GM19023 (cell line): ENCODE results near the gene TAPT1.
A peak's percentile ranks its signal among the peaks of the same experiment; 100 is the strongest.

Experiments
- ATAC-seq: cut with Tn5 transposase; IDR thresholded peaks from one replicate; pipeline ENCODE4 v1.9.1; 2021; ENCODE audit warnings: mild to moderate bottlenecking, moderate library complexity; ENCODE audit not compliant: unreplicated experiment

The TAPT1 gene

GRCh38 chr4:16250661-16251365 lies 24.5 kb upstream of the TAPT1 start:
- ATAC-seq: no peak

DNA sequence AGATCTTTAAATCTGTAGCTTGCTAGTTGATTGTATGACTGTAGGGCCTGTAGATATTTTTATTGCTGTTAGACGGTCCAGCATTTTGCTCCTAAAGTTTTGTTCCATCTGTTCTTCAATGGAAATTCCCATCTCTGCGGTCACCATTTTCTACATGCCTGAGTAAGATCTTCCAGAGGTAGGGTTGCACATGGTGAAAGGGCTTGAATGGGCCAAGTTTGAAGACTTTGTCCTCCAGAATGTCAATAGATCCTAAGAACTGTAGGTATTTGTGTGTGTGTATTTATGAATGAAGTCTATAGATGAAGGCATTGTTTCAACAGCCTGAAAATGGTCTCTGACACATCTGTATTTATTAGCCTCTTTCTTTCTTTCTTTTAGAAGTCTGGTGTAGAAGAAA lies 22.3 kb upstream of the TAPT1 start:
- no peak for ATAC-seq

GRCh38 chr4:16245241-16245640 lies 19.0 kb upstream of the TAPT1 start:
- no peak for ATAC-seq

GRCh38 chr4:16243285-16243684 lies 17.0 kb upstream of the TAPT1 start:
- ATAC-seq: no peak

DNA sequence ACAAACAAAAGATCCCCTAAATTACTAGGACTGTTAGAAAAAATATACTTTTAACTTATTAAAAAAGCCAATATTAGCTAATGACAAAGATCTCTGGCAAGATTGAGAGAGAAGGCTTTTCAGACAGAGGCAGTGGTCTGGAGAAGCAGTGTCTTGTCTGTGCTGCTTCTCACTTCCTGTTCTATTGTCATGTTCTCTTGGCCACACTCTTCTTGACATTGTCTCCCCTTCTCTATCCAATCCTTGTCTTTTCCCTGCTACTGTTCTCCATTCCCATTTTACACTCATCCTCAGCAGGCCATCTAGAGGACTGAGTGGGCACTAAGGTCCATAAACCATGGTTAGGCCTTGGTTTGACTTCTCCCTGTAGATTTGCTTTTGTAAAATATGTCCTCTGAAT lies 14.0 kb upstream of the TAPT1 start:
- ATAC-seq: no peak

DNA sequence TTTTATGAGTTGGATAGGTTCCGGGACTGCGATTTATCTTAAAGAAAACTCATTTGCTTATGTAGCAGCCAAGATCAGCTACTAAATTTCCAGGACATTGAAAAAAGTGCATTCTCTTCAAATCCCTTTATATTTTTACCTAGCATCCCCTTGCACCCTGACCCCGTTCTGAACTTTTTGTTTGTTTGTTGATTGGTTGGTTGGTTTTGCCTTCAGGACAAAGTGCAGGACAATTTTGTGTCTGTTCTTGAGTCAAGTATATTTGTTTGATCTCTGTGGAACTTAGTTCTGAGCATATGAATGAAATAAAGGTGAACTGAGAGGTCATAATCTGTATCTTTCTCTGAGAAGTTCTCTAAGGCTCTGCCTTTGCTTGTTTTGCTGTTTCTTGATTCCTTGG lies 12.8 kb upstream of the TAPT1 start:
- no peak for ATAC-seq

GRCh38 chr4:16238327-16238726 lies 12.1 kb upstream of the TAPT1 start:
- no peak for ATAC-seq

GRCh38 chr4:16237715-16238114 lies 11.4 kb upstream of the TAPT1 start:
- no peak for ATAC-seq

DNA sequence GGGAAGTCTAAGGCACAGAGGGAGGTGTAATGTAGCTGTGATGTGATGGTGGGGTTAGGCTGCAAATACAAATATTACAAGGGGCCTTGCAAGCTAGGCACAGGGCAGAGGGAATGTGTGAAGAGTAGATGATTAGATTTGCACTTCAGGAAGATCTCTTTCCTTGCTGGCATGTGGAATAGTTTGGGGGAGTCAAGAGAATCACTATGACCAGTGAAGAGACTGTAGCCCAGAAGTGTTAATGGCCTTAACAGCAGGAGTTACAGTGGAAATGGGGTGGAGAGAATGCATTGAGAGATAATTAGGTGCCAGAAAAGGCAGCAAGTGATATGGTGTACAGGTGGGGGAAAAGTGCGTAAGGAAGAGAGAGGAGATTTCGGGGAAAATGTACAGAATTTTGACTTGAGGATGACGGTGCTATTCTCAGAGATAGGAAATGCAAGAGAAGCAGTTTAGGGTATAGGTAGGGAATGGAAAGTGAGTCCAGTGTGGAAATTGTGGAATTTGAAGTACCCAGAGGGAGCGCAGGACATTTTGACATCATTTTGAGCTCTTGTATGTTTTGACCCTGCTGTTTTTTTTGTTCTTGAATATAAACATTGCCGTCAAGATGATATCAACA lies 10.2 kb upstream of the TAPT1 start:
- no peak for ATAC-seq

GRCh38 chr4:16235209-16235608 lies 8.9 kb upstream of the TAPT1 start:
- ATAC-seq: no peak

GRCh38 chr4:16233569-16234177 lies 7.4 kb upstream of the TAPT1 start:
- no peak for ATAC-seq

- ATAC-seq: no peak
Measured at GRCh38 chr4:16231570-16232245, 5.4 kb upstream of the TAPT1 start.

- no peak for ATAC-seq
Measured at GRCh38 chr4:16230308-16230707, 4.0 kb upstream of the TAPT1 start.

DNA sequence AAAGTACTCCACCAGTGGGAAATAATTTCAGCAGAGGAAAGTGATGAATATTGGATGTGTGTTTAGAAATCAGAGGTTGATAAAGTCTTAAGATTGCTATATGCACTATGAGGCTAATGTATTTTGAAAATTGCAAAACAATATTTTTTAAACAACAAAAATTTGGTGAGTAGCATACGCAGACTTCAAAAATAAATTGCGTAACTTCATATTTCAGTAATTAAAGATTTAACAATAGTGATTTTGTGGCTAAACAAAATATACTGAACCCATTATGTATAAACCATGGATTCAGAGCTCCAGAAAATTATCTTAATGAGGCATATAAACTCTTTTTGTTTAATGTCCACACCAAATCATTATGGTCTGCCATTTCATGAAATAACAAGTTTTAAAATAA lies 3.3 kb upstream of the TAPT1 start:
- no peak for ATAC-seq

GRCh38 chr4:16227462-16227868 lies 1.2 kb upstream of the TAPT1 start:
- ATAC-seq: no peak

GRCh38 chr4:16226816-16227461 lies 668 bp upstream of the TAPT1 start:
- peak; percentile 46 for ATAC-seq

- ATAC-seq: no peak
Measured at GRCh38 chr4:16225167-16225862, 956 bp downstream of the TAPT1 start.

GRCh38 chr4:16224264-16225166 lies 1.8 kb downstream of the TAPT1 start:
- no peak for ATAC-seq

DNA sequence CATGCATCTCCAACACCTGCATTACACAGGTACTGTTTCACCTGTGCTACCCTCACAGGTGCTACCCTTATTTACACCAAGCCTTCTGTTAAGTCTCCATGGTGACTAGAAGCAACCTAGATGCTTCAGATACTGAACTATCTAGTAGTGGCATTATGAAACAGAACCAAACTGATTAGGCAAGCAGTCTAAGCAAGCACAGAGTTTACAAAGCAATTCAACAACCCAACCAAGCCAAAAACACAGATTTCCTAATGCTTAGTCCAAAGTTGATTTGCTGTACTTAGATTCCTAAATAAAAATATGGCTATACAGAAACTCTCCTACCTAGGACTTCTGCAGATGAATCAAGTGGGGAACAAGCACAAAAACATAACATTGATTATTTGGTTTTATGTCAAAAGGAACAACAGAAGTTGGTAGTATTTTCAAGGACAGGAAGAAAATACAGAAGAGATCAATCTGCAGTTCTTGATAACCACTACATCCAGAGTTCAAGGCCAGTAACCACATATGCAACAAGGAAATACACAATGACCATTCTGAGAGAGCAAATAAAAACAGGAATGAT lies 3.2 kb downstream of the TAPT1 start:
- ATAC-seq: no peak
